Hematopoietic multipotent progenitor cell treated with erythropoietin and hydrocortisone succinate and interleukin-3 and kit ligand, for 8 days (in vitro differentiated cells): ENCODE results near the gene HJV.
A peak's percentile ranks its signal among the peaks of the same experiment; 100 is the strongest.
"Not testable (repeated sequence)": the region's sequence is repeated elsewhere in the genome, so short reads cannot be mapped to it uniquely, and the experiment has no call there.

Source experiments
- DNase-seq: peaks from one replicate; pipeline ENCODE4 v3.0.0-alpha.2; 2015

The HJV gene

DNA sequence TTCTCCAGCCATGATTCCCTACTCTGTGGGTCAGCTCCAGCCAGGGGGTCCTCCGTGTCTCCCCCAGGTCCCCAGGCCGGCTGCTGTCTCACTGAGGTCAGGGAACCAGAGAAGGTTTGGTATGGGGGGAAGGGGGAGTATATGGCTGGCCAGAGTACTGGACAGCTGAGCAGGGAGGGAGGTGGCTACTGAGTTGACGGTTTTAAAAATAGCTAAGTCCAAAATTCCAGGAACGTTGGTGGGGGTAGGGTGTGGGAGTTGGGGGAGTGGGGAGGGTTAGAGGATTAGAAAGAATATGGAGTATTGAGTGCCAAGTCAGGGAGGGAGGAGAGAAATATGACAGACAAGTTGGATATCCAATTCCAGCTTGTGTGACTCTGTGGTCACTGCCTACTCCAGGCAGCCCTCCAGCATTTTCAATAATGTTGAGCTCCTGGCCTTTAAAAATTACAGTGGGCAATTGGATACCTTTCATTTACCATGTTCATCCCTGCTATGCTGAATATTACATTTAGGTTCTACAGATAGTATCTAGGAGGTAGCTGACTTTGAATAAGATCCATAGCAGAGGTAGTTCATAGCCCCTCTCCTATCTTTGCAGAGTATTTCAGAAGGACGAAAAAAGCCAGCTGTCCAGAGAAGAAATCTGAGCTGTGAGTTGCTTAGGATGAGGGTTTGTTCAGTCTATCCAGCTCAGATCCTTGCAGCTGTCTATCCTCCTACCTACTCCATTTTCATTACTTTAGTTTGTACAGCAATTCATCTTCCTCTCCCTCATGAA lies at the start of gene HJV:
Gene HJV (minus strand): TSS at position 114 of the 781 bp plus-strand sequence. CDS start 1,504 bp downstream, outside the sequence.
- no peak for DNase-seq

DNA sequence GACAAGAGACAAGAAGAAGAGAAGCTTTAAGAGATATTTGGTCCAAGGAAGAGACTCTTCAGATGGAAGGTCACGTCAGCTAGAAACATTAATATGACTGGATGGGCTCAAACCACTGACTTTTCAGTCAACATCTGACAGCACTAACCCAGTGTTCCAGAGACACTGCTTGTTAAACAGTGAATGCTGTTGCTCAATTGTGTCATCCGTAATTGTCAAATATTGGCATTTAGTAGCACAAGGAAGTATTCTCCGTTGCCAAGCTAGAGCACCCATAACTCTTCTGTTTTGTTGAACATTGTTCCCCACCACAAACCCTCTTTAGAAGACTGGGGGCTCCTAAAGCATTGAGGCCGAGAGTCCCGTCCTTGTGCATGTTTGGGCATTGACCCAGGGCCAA lies 37.6 kb upstream of the HJV start:
- not testable (repeated sequence) for DNase-seq

GRCh38 chr1:146051852-146052676 lies 30.5 kb upstream of the HJV start:
- DNase-seq: peak; percentile 98

DNA sequence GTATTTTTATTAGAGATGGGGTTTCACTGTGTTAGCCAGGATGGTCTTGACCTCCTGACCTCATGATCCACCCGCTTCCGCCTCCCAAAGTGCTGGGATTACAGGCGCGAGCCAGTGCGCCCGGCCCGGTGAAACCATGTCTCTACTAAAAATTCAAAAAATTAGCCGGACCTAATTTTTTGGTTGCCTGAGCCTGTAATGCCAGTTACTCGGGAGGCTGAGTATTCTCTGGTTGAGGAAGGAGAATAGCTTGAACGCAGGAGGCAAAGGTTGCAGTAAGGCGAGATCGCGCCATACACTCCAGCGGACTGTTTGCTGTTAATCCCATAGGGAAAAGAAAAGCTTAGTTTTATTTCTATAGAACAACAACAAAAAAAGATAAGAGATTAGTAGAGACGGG lies 29.9 kb upstream of the HJV start:
- no peak for DNase-seq

DNA sequence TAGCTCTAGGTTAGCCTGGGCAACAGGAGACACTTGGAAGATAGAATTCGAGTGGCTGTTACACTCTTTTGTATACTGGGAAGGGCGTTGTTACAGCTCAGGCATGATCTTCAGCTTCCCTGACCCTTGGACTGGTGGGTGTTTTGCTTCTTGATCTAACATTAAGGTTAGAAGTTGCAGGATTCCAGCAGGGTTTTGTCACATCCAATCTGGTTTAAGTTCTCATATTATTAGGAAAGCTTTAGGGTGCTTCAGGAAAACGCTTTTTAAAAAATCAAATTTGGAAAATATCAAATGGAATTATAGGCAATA lies 29.1 kb upstream of the HJV start:
- not testable (repeated sequence) for DNase-seq

DNA sequence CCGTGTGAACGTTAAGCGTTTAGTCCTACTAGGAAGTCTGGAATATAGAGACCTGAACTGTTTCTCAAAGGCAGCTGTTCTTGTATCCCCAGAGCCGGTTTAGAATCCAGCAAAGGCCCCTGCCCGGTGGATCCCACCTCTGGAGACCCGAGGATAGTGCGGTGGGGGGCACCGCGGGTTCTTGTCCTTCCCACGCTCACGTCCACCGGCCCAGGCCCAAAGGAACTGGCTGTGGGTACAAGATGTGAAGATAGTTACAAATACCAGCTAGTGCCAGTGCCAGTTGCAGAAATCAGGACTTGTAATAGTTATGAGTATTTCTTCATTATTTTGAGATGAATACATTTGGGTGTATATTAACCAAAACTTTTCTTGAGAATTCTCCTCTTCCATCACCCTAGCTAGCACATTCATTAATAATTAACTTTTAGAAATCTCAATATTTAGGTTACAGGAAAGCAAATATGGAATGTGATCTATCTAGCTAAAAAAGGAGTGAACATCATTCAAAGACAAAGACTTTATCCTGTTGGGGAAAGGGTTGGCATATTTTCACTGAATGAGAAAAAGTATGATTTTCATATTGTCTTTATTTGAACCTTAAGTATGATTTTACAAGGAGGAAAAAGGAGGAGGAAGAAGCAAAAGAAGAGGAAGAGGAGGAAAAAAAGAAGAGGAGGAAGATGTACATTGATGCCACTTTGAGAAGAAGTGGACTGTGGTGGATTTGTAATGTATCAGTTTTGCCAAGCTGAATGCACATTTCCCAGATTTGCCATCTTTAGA lies 28.5 kb upstream of the HJV start:
- DNase-seq: not testable (repeated sequence)

DNA sequence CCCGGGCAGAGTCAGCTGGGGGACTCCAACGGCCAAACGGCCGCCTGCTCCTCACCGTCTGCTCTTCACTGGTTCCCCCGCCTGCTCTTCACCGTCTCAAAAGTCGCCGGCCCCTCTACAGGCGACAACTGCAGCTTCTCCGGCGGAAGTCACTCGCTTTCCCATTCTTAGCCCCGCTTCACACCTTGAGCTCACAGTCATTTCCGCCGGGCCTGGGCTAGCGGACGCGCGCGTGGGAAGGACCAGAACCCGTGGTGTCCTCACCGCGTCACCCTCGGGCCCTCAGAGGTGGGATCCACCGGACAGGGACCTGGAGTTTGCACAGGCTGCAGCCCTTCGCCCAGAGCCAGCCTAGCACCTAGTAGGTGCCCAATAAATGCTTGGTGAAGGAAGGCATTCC lies 27.9 kb upstream of the HJV start:
- DNase-seq: no peak

DNA sequence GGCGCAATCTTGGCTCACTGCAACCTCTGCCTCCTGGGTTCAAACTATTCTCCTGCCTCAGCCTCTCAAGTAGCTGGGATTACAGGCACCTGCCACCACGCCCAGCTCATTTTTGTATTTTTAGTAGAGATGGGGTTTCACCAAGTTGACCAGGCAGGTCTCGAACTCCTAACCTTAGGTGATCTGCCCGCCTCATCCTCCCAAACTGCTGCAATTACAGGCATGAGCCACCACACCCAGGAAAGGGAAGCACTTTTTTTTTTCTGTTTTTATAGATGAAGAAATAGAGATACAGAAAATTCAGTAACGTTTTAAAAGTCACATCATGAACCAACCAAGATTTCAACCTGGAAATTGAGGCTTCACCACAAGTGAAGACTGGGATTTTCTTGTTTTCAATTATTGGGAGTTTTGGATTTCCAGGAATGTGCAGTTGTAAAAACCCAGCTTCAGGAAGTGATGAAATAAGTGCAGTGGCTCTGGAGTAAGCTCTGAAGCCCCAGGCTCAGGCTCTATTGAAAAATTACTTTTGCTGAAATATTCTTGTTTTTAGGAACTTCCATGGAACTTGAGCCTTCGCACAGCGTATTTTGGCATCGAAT lies 27.1 kb upstream of the HJV start:
- not testable (repeated sequence) for DNase-seq

- DNase-seq: no peak
Observed at GRCh38 chr1:146046664-146047063, 25.1 kb upstream of the HJV start.

- DNase-seq: no peak
Observed at GRCh38 chr1:146039844-146040194, 18.3 kb upstream of the HJV start.

- peak; percentile 94 for DNase-seq
Observed at GRCh38 chr1:146036965-146037646, 15.6 kb upstream of the HJV start.

GRCh38 chr1:146036241-146036964 lies 14.9 kb upstream of the HJV start:
- no peak for DNase-seq

GRCh38 chr1:146035048-146035423 lies 13.5 kb upstream of the HJV start:
- peak; percentile 24 for DNase-seq

- DNase-seq: peak; percentile 82
Observed at GRCh38 chr1:146032631-146033219, 11.2 kb upstream of the HJV start.

GRCh38 chr1:146031476-146031875 lies 9.9 kb upstream of the HJV start:
- DNase-seq: no peak

DNA sequence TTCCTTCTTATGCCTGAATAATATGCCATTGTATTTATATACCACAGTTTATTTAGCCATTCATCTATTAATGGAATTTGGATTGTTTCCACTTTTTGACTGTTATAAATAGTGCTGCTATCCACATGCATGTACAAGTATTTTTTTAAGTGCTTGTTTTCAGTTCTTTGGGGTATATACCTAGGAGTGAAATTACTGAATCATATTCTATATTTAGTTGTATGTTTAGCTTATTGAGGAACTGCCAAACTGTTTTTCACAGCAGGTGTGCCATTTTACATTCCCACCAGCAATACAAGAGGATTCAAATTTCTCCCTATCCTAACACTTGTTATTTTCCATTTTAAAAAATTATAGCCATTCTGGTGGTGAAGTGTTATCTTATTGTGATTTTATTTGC lies 7.6 kb upstream of the HJV start:
- no peak for DNase-seq

DNA sequence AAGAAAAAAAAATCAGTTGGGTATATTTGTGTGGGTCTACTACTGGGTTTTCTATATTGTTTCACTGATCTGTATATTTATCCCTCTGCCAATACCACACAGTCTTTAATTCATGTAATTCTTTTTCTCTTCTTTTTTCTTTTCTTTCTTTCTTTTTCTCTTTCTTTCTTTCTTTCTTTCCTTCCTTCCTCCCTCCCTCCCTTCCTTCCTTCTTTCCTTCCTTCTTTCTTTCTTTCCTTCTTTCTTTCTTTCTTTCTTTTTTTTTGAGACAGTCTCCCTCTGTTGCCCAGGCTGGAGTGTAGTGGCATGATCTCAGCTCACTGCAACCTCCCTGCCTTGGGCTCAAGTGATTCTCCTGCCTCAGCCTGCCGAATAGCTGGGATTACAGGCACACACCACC lies 5.1 kb upstream of the HJV start:
- DNase-seq: not testable (repeated sequence)

GRCh38 chr1:146025787-146026495 lies 4.4 kb upstream of the HJV start:
- peak; percentile 86 for DNase-seq

- no peak for DNase-seq
Observed at GRCh38 chr1:146022403-146023127, 1.0 kb upstream of the HJV start.

- no peak for DNase-seq
Observed at GRCh38 chr1:146021050-146021445, 487 bp downstream of the HJV start.
